GM18520 (cell line): ENCODE results near the gene OS9.
"Not testable (repeated sequence)": the region's sequence is repeated elsewhere in the genome, so short reads cannot be mapped to it uniquely, and the experiment has no call there.

Source experiments
- ATAC-seq: cut with Tn5 transposase; IDR thresholded peaks from one replicate; pipeline ENCODE4 v1.9.1; 2021; ENCODE audit not compliant: unreplicated experiment

The OS9 gene

DNA sequence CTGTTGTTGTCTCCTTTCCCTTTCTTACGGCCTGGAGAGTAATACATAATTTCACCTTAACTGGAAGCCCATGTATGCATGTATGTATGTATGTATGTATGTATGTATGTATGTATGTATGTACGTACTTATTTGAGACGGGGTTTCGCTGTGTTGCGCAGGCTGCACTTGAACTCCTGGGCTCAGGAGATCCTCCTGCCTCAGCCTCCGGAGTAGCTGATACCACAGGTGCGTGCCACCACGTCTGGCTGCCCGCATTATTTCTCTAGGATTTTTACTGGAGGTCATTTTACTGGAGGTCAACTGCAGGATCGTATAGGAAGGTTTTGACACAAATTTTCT is 644 bp upstream of the OS9 start:
- no peak for ATAC-seq

GRCh38 chr12:57694459-57695019 is 607 bp downstream of the OS9 start:
- no peak for ATAC-seq

GRCh38 chr12:57695770-57696432 is 2.0 kb downstream of the OS9 start:
- no peak for ATAC-seq

DNA sequence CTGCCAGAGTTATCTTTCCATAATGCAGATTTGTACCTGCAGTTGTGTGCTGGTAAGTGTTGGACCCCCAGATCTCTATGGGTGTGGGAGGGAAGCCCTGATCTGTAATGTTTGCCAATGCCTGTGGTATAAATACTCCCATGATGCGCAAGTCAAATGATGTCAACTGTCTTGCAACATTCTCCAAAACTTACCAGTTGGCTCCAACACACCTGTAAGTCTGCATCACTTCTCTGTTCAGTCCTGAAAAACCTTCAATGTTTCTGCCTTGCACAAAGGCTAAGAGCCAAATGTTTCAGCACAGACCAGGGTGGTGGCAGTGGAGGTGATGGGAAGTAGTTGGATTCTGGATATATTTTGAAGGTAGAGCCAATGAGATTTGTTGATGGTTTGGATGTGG is 3.1 kb downstream of the OS9 start:
- no peak for ATAC-seq

DNA sequence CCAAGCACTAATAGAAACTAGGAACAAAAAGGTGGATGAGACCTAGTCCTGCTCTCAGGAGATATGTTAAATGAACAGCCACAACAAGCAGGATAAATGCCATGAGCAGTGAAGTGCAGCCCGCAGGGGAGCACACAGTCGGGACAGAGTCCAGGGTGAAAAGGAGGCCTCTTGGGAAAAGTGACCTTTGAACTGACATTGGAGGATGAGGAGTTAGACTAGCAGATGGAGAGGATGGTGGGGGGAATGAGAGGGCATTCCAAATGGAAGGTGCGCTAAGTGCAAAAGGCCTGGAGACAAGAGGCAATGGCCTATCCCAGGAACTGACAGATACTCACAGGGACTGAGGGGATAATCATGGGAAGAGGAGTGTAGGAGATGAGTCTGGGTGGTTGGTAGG is 4.5 kb downstream of the OS9 start:
- ATAC-seq: no peak

- no peak for ATAC-seq
Observed at GRCh38 chr12:57700317-57700716, 6.4 kb downstream of the OS9 start.

- no peak for ATAC-seq
Observed at GRCh38 chr12:57707250-57707649, 13.3 kb downstream of the OS9 start.

- ATAC-seq: no peak
Observed at GRCh38 chr12:57708296-57708695, 14.4 kb downstream of the OS9 start.

- ATAC-seq: no peak
Observed at GRCh38 chr12:57712701-57713100, 18.8 kb downstream of the OS9 start.

DNA sequence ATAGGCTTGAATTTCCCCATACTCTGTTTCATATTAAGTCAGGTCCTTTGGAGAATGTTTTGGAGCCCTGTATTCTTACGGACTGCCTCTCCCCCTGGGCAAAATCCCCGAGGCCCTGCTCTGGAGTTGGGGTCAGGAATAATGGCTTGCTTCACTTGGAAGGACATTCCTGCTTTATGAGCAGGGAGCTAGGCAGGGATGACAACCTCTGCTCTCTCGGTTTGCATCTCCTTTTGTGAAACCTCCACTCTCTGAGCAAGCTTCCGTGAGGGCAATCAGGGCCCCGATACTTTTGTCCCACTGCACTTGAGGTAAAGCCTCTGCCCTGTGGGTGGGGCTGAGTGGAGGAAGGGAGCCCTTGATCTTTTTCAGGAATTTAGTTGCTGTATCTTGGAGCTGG is 19.3 kb downstream of the OS9 start:
- no peak for ATAC-seq

- not testable (repeated sequence) for ATAC-seq
Observed at GRCh38 chr12:57715036-57715748, 21.3 kb downstream of the OS9 start.

- ATAC-seq: no peak
Observed at GRCh38 chr12:57715786-57716185, 21.9 kb downstream of the OS9 start.

- ATAC-seq: no peak
Observed at GRCh38 chr12:57716305-57716704, 22.4 kb downstream of the OS9 start.

DNA sequence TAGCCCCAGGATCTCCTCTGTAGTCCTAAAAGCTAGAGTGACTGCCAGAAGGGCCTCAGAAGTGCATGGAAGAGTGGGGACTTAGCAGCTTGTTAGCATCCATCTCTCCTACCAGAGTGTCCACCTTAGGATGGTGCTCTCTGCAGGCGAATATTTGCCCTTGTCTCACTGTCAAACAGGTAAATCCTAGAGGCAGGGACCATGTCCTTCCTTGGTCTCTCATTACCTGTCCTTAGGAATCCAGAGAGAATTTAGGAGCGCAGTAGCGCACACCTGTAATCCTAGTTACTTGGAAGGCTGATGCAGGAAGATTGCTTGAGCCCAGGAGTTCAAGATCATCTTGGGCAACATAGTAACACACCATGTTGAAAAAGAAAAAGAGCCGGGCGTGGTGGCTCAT is 23.2 kb downstream of the OS9 start:
- ATAC-seq: no peak

DNA sequence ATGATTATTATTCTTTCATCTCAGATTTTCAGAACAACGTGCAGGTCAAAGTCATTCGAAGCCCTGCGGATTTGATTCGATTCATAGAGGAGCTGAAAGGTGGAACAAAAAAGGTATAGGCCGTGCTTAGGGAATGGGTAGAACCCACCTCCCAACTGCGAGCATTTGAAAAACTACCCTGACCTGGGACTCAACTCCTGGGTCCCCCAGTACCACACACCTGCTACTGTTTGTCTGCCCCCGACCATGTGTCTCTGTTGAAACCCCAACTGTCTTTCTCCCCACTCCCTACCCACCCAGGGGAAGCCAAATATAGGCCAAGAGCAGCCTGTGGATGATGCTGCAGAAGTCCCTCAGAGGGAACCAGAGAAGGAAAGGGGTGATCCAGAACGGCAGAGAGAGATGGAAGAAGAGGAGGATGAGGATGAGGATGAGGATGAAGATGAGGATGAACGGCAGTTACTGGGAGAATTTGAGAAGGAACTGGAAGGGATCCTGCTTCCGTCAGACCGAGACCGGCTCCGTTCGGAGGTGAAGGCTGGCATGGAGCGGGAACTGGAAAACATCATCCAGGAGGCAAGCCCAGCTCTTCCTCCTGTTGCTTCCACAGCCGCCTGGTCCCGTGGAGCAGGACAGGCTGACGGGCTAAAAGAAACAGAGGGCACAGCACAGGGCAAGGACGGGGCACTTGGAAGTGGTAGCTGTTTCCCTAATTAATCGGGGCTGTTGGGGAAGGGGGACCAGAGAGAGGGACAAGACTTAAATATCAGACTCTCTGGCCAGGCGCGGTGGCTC is 24.1 kb downstream of the OS9 start:
- ATAC-seq: no peak

DNA sequence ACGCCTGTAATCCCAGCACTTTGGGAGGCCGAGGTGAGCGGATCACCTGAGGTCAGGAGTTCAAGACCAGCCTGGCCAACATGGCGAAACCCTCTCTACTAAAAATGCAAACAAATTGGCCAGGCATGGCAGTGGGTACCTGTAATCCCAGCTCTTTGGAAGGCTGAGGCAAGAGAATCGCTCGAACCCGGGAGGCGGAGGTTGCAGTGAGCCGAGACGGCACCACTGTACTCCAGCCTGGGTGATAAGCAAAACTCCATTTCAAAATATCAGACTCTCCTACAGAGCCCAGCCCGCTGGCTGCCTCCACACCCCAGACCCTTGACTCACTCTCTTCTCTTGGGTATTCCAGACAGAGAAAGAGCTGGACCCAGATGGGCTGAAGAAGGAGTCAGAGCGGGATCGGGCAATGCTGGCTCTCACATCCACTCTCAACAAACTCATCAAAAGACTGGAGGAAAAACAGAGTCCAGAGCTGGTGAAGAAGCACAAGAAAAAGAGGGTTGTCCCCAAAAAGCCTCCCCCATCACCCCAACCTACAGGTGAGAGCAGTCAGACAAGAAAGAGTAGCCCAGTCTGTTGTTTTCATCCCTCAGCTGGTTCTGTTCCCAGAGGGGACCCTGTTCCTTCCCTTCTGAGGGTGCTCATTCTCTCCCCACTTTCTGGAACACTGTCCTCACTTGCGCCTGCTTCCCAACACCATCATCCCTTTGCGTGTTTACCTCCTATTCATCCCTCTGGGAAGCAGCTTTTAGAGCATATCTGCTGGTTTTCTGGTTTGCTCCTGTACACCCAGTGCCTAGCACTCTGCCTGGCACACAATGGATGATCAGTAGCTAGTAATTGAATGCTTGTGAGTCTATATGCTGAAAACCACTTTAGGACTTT is 25.0 kb downstream of the OS9 start:
- ATAC-seq: no peak

DNA sequence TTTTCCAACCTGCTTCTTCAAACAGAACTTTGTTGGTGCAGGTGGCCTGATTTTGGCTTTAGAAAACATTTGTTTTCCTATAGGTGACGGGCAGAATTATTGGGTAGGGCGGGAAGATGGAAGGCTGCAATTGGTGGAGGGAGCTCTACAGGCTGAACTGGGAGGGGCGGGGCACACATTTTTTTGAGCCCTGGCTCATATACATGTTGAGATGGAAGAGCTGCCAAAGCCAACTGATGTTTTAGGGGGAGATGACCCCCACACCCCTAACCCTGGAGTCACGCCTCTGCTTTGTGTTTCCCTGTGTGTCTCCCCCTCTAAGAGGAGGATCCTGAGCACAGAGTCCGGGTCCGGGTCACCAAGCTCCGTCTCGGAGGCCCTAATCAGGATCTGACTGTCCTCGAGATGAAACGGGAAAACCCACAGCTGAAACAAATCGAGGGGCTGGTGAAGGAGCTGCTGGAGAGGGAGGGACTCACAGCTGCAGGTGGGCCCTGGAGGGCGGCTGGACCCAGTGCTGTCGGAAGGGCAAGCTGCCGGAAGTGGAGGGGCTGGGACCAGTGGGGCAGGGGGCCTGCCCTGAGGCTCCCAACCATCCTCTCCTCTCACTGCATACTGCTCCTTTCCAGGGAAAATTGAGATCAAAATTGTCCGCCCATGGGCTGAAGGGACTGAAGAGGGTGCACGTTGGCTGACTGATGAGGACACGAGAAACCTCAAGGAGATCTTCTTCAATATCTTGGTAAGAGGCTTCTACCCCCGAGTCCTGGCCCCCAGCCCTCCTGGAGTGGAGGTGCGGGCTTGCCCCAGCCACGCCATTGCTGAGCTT is 26.1 kb downstream of the OS9 start:
- ATAC-seq: no peak

DNA sequence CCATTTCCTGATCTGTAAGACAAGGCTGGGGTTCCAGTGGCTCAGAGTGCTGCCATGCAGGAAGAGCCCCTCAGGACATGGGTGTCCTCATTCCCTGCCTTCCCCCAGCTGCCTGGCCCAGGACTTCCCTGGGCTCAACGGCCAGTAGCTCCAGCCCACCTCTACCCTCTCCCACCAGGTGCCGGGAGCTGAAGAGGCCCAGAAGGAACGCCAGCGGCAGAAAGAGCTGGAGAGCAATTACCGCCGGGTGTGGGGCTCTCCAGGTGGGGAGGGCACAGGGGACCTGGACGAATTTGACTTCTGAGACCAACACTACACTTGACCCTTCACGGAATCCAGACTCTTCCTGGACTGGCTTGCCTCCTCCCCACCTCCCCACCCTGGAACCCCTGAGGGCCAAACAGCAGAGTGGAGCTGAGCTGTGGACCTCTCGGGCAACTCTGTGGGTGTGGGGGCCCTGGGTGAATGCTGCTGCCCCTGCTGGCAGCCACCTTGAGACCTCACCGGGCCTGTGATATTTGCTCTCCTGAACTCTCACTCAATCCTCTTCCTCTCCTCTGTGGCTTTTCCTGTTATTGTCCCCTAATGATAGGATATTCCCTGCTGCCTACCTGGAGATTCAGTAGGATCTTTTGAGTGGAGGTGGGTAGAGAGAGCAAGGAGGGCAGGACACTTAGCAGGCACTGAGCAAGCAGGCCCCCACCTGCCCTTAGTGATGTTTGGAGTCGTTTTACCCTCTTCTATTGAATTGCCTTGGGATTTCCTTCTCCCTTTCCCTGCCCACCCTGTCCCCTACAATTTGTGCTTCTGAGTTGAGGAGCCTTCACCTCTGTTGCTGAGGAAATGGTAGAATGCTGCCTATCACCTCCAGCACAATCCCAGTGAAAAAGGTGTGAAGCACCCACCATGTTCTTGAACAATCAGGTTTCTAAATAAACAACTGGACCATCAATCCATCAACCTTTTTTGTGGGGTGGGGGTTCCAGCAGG is 27.0 kb downstream of the OS9 start:
- no peak for ATAC-seq
